HG03460 (cell line): ENCODE results near the gene CYP24A1.

Experiments
- ATAC-seq: cut with Tn5 transposase; IDR thresholded peaks from one replicate; pipeline ENCODE4 v1.9.1; 2021; ENCODE audit not compliant: unreplicated experiment

CYP24A1 gene

DNA sequence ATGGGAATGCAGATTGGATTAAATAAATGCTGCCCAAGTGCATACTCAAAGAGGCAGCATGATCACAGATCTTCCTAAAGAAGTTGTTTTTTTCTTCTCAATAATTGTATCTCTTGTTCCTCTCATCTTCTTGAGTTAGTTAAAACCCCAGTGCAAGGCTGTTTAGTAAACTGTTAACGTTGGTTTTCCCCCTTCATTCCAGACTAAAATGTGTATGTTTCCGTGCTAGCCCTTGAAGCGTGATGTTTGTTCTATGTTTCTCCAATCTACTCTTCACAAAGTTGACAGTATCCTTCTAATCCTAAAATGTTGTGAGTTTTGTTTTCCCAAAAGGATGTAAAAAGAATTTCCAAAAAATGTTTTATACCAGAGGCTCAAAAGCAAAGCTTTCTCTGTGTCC is 15.6 kb downstream of the CYP24A1 start:
- no peak for ATAC-seq

GRCh38 chr20:54156981-54157835 is 16.6 kb downstream of the CYP24A1 start:
- ATAC-seq, result no peak

- ATAC-seq, result no peak
Measured at GRCh38 chr20:54156522-54156921, 17.3 kb downstream of the CYP24A1 start.

DNA sequence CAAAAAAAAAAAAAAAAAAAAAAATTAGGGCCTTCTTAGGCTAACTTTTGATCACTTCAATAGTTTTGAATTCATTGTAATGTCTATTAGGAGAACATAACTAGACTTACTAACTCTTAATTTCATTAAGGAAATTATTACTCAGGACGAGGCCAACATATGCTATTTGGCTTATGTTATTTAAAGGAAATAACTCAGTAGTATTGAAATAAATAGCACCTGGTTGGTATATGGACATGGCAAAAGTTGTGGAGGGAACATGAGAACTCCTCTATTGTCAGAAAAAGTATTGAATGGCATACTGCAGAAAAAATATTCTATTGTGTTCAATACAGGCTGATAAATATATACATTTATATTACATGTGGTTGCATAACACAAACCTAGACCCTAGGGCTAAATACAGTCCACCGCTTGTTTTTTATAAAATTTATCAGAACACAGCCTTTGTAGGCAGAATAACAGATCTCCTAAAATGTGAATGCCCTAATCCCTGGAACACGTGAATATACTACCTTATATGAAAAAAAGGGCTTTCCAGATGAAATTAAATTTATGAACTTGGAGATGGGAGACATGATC is 18.0 kb downstream of the CYP24A1 start:
- no peak for ATAC-seq

DNA sequence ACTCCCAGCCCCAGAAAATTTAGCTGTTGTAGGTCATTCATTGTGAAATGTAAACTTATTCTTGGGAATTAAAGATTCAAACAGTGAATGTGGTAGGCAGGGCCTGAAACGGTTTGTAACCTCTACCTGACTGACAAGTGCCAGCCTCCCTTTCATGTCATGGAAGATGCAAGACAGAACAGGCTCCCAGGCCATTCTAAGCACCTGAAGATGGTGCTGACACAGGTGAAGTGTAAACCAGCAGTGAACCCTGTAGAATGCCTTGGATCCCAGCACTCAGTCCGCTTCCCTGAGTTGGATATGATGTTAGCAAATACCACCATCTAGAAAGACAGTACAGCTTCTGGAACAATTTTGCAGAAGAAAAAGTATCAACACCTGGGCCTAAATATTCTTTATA is 19.3 kb downstream of the CYP24A1 start:
- ATAC-seq, result no peak

GRCh38 chr20:54153847-54154246 is 19.9 kb downstream of the CYP24A1 start:
- ATAC-seq, result no peak

DNA sequence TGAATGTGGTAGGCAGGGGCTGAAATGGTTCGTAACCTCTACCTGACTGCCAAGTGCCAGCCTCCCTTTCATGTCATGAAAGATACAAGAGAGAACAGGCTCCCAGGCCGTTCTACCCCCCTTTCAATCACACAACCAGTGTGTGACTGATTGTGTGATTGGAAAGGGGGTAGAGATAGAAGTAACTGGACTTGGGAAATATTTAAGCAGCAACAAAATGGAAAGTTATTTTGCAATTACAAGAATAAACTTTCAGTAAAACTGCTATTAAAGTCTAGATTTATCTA is 20.8 kb downstream of the CYP24A1 start:
- no peak for ATAC-seq

DNA sequence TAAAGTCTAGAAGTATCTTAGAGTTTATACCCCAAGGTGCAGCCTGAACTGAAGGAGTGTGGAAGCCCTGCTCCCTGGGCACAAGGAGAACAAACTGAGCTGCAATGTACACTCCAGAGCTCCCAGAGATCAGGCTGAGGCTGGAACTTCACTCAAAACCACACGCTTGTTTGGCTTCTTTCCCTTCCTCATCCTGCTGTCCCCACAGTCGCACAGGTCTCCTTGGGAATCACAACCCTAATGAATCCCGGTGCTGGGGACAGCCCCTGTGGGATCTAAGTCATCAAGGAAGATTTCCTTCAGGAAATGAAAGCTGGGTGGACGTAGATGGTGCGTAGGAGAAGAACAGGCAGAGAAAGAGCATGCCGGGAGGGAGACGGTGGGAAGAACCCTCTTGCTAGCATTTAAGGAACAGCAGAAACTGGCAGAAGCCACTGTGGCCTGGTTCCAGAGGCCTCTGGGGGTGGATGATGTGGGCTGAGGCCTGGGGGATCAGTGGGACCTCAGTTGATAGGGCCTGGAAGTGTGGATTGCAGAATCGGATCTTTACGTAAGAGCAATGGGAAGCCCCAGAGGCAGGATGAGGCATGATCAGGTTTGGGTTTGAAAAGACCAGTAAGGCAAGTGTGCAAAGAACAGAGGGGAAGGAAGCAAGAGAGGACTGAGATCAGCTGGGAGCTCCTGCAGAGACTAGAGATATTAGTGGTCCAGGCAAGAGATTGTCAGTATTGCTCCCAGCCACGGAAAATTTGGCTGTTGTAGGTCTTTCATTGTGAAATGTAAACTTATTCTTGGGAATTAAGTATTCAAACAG is 21.4 kb downstream of the CYP24A1 start:
- no peak for ATAC-seq

GRCh38 chr20:54151511-54152226 is 22.1 kb downstream of the CYP24A1 start:
- no peak for ATAC-seq

DNA sequence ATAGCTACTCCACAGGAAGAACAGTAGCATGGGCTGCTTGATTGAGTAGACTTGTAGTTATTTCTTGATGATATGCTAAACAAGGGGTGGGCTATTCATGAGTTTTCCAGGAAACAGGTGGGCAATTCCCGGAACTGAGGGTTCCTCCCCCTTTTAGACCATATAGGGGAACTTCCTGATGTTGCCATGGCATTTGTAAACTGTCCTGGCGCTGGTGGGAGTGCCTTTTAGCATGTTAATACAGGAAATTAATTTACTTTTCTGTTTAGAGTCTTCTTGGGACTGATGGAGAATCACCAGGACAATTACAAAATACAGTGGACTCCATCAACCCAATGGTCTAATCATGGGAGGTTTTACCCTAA is 22.7 kb downstream of the CYP24A1 start:
- ATAC-seq, result no peak

DNA sequence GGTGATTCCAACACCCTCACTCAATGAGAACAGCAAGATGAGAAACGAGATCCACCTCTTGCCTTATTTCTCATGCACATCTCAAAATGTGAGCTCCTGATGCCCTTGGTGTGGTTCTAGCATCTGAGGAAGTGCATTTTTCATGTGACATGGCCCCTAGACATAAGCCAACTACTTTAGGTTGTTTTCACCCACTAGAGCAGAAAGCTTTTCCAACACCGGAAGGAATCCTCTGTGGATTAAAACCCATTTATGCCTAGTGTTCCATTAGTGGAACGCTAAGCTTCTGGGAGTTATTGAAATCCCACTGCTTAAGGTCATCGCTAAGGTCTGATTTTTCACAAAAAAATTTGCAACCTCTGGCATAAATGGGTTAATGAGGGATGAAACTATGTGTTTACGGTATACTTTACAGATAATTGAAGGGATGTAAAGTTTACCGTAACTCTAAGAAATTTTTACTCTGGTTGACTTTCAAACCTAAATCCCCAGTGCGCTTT is 24.0 kb downstream of the CYP24A1 start:
- no peak for ATAC-seq

GRCh38 chr20:54148947-54149764 is 24.6 kb downstream of the CYP24A1 start:
- ATAC-seq, result no peak

DNA sequence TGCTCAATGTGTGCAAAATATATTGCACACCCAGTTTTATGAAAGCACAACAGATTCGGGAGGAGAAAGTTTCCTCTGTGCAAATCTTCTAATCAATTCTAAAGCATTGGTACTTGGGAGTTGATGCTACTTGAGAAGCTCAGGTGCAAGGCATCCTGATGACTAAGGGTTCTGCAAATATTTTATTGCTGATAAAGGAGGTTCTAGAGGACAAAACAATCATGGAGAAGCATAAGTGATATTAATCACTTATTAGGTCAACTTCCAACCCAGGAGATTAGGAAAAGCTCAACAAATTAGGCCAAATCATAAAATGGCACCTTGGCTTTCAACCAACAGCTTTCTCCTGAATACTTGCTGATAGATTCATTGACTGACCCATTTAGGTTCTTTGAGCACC is 27.1 kb downstream of the CYP24A1 start:
- no peak for ATAC-seq

DNA sequence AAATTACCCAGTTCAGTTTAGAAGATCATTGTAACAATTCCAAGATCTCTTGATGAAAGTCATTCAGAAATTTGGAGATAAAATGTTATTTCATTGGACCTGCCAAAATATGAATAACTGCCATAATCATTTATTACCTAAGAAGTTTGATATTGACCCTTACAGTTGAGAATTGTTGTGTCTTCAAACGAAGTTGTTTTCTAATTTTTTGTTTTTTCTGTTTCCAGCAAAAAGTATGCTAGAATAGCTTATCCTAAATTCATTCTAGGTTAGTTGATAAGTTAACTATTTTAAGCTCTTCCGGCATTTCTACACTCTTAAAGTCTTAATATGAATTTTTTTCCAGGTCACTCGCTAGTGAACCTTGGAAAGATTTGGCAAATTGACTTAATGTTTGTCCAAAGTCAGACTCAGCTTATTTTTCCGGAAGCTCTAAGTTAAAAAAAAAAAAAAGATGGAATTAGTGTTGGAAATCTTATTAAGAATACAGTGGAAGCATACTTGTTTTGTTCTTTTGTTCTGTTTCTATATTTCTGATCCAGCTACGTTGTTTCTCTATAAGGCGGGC is 28.9 kb downstream of the CYP24A1 start:
- ATAC-seq, result no peak

GRCh38 chr20:54140927-54141566 is 32.7 kb downstream of the CYP24A1 start:
- ATAC-seq, result no peak

- ATAC-seq, result no peak
Measured at GRCh38 chr20:54140486-54140885, 33.3 kb downstream of the CYP24A1 start.

DNA sequence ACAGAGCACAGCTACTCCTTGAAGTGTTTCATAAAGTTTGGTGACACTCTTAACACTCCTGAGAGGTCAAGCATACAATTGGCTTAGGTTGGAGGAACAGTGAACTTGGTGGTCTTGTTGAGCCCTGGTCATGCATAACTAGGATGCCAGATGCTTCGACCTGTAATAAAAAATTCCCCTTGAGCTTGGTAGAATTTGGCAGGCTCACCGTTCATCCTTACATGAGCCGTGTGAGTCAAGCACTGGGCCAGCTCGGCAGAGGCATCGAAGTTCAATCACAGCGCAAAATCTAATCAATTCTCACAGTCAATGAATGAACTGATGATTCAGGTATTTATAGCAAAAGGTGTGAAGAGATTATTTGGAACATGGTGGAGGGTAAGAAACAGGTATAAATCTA is 33.7 kb downstream of the CYP24A1 start:
- ATAC-seq, result no peak

DNA sequence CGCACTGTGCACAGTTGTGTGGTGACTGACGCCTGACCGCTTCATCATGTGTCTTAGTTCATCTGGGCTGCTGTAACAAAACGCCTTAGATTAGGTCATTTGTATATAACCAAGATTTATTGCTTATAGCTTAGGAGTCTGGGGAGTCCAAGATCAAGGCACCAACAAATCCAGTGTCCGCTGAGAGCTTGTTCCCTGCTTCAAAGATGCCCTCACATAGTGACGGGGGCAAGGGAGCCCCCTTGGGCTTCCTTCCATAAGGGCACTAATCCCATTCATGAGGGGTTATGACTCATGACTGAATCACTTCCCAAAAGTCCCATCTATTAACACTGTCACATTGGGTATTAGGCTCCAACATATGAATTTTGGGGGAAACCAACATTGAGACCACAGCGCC is 34.6 kb downstream of the CYP24A1 start:
- ATAC-seq, result no peak

- ATAC-seq, result no peak
Measured at GRCh38 chr20:54138427-54138826, 35.4 kb downstream of the CYP24A1 start.

DNA sequence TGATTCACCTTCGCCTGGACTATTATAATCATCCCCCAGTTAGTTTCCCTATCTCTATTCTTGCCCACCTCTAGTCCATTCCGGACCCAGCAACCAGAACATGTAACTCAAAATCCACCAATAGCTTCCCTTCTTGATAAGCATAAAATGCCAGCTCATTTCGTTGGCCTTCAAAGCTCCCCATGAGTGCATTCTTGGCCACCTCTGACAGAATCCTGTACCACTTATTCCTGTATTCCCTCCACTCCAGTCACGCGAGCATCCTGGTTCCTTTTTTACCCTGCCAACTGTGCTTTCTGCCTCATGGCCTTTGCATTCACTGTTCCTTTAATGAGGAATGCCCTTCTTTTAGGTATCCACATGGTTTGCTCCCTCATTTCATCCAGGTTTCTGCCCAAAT is 36.7 kb downstream of the CYP24A1 start:
- ATAC-seq, result no peak
